GM18508 (cell line): Measurements from ENCODE around the gene SRRT.
"Not testable (repeated sequence)": the region's sequence is repeated elsewhere in the genome, so short reads cannot be mapped to it uniquely, and the experiment has no call there.

Source experiments
- ATAC-seq: cut with Tn5 transposase; IDR thresholded peaks from one replicate; pipeline ENCODE4 v1.9.1; 2021; ENCODE audit warnings: moderate number of reproducible peaks; ENCODE audit not compliant: insufficient read depth, unreplicated experiment

SRRT gene

DNA sequence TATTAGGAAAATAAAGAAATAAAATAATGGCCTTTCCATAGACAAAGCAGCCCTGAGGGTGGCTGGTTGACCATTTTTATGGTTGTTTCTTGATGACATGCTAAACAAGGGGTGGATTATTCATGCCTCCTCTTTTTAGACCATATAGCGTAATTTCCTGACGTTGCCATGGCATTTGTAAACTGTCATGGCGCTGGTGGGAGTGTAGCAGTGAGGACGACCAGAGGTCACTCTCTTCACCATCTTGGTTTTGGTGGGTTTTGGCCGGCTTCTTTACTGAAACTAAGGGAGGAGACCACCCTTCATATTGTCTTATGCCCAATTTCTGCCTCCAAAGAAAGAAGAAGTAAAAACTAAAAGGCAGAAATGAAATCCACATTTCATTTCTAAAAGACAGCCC is 44.4 kb downstream of the SRRT start:
- ATAC-seq: not testable (repeated sequence)

DNA sequence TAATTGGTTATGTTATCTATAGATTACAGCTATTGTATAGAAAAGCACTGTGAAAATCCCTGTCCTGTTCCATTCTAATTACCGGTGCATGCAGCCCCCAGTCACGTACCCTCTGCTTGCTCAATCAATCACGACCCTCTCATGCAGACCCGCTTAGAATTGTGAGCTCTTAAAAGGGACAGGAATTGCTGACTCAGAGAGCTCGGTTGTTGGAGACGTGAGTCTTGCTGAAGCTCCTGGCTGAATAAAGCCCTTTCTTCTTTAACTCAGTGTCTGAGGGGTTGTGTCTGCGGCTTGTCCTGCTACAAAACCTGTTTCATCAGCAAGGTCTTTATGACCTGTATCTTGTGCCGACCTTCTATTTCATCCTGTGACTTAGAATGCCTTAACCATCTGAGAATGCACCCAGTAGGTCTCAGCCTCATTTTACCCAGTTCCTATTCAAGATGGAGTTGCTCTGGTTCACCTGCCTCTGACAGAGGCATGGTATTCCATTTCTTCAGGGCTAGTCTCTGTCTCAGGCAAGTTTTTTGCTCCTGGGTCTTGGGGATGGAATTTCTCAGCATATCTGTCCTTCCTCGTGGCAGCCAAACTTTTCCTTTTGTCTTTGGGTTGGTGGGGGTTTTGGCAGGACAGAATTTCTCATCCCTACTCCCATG is 45.0 kb downstream of the SRRT start:
- ATAC-seq: not testable (repeated sequence)

DNA sequence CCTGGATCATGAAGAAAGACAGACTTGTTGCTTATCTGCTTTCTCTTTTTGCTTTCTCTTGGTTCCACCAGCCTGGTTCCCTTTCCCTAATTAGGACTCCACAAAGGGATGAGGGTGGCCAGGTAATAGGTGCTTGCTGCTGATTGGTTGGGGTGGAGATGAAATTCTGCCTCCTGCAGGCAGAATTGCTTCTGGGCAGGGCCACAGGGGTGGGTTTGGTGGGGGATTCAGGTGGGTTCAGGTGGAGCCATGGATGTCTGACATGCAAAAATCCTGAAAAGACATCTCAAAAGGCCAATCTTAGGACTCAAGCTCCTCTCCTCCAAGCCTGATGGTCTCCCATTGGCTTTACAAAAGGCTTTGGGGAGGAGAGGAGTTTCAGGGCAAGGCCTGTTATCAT is 46.1 kb downstream of the SRRT start:
- ATAC-seq: no peak

DNA sequence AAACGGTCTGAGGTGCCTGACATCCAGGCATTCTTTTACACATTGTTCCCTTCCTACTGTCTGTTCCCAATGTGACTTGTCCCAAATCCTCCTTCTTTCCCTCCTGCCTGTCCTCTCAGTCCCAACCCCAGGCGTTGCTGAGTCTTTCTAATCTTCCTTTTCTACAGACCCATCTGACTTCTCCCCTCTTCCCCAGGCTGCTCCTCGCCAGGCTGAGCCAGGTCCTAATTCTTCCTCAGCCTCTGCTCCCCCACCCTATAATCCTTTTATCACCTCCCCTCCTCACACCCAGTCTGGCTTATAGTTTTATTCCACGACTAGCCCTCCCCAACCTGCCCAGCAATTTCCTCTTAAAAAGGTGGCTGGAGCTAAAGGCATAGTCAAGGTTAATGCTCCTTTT is 48.7 kb downstream of the SRRT start:
- ATAC-seq: not testable (repeated sequence)

DNA sequence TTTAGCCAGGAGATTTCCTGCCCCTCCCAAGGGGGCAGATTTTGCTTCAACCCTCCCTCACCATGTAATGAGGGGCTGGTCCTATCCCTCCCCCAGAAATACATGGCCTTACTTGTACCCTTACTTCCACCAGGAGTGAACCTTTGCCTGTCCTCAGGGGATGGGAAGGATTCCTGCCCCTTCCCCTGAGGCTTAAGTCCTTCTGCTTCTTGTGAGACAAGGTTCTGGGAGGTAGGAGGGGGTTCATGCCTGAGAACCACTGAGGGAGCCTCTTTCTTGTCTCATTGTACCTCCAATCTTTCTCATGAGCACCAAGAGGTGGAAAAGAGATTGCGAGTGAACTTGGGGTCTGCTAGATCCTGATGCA is 54.9 kb downstream of the SRRT start:
- ATAC-seq: no peak

DNA sequence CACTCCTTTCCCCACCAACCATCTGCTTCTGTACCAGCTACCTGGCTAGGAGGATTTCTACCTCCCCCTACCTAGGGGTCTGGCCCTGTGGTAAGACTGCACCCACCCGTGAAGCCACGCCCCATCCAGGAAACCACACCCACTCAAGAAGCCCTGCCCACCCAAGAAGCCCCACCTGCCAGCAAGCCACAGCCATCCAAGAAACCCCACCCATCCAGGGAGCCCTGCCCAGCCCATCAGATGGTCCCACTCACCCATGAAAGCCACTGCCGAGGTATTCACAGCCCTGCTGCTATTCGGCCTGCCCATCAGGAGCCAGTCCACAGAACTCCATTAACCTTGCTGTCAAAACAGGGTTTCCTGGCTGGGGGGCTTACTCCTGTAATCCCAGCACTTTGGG is 58.8 kb downstream of the SRRT start:
- ATAC-seq: no peak

DNA sequence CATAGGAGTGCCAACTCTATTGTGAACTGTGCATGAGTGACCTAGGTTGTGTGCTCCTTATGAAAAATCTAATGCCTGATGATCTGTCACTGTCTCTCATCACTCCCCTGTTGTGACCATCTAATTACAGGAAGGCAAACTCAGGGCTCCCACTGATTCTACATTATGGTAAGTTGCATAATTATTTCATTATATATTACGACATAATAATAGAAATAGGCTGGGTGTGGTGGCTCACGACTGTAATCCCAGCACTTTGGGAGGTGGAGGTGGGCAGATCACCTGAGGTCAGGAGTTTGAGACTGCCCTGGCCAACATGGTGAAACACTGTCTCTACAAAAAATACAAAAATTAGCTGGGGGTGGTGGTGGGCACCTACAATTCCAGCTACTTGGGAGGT is 60.5 kb downstream of the SRRT start:
- not testable (repeated sequence) for ATAC-seq

DNA sequence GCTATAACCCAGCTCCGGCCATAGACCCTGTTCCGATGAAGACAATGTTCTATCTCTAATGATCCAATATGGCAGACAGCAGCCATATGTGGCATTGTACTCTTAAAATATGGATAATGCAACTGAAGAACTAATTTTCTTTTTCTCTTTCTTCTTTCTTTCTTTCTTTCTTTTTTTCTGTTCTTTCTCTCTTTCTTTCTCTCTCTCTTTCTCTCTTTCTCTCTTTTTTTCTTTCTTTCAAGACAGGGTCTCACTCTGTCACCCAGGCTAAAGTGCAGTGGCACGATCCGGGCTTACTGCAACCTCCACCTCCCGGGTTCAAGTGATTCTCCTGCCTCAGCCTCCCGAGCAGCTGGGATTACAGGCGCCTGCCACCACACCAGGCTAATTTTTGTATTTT is 61.3 kb downstream of the SRRT start:
- ATAC-seq: not testable (repeated sequence)
